WTC11 (cell line): Measurements from ENCODE around the gene UCK2. TPM values are rescaled to one million over a fixed set of nuclear protein-coding genes. Genes with fewer than 3 reads are reported as not detected.

ENCODE experiments used
- ATF6 ChIP-seq: sonication (generic); formaldehyde crosslinking; IDR thresholded peaks from 2 replicates; pipeline ENCODE4 v1.8.1; 2023; ENCODE audit warnings: mild to moderate bottlenecking, missing genetic modification reagents
- CREB1 ChIP-seq: sonication (generic); formaldehyde crosslinking; IDR thresholded peaks from 2 replicates; pipeline ENCODE4 v1.8.0; 2023; ENCODE audit warnings: mild to moderate bottlenecking, missing genetic modification reagents
- CTCF ChIP-seq: fragments of 200-600 bp; IDR thresholded peaks from 2 replicates; pipeline ENCODE4 v1.8.0; 2022; ENCODE audit warnings: antibody characterized with exemption
- HMGA2 ChIP-seq: fragments of 250-450 bp; sonication (Bioruptor Pico); IDR thresholded peaks from 2 replicates; pipeline ENCODE4 v1.4.0; 2021; ENCODE audit warnings: mild to moderate bottlenecking, moderate library complexity
- IRF2 ChIP-seq: sonication (generic); formaldehyde crosslinking; IDR thresholded peaks from 2 replicates; pipeline ENCODE4 v1.8.0; 2022; ENCODE audit warnings: low read depth, missing genetic modification reagents, borderline replicate concordance
- NR2C2 ChIP-seq: sonication (generic); formaldehyde crosslinking; IDR thresholded peaks from 2 replicates; pipeline ENCODE4 v1.8.0; 2022; ENCODE audit warnings: mild to moderate bottlenecking, missing genetic modification reagents
- RORB ChIP-seq: fragments of 250-450 bp; sonication (Bioruptor Pico); IDR thresholded peaks from 2 replicates; pipeline ENCODE4 v1.9.0; 2021; ENCODE audit warnings: mild to moderate bottlenecking
- ZNF532 ChIP-seq: fragments of 250-450 bp; sonication (Bioruptor Pico); IDR thresholded peaks from 2 replicates; pipeline ENCODE4 v1.9.0; 2021; ENCODE audit warnings: mild to moderate bottlenecking, borderline replicate concordance
- total RNA-seq: library from RNA; stranded (reverse); gene quantifications from 3 replicates; pipeline ENCODE4 v1.2.3, GENCODE V29; 2021
- TF ChIP-seq, protein P1 (sequence below): sonication (generic); formaldehyde crosslinking; IDR thresholded peaks from 2 replicates; pipeline ENCODE4 v1.8.0; 2022; ENCODE audit warnings: mild to moderate bottlenecking, missing genetic modification reagents
- TF ChIP-seq, protein P2 (sequence below): fragments of 250-450 bp; sonication (Bioruptor Pico); conservative IDR thresholded peaks from 2 replicates; pipeline ENCODE4 v1.9.0; 2021; ENCODE audit warnings: mild to moderate bottlenecking
- TF ChIP-seq, protein P3 (sequence below): fragments of 250-450 bp; sonication (Bioruptor Pico); IDR thresholded peaks from 2 replicates; pipeline ENCODE4 v1.9.0; 2021; ENCODE audit warnings: mild to moderate bottlenecking
- TF ChIP-seq, protein P4 (sequence below): sonication (generic); formaldehyde crosslinking; IDR thresholded peaks from 2 replicates; pipeline ENCODE4 v1.8.1; 2023; ENCODE audit warnings: mild to moderate bottlenecking, missing genetic modification reagents

UCK2 gene
- total RNA-seq, 1 experiment from 2014 or later = 85.7 TPM

GRCh38 chr1:165834881-165835280 is 7.5 kb downstream of the UCK2 start (continued):
- TF ChIP-seq ZNF532 (CRISPR knock-in tag) (no peak), CREB1 (CRISPR knock-in tag) (no peak), HMGA2 (CRISPR knock-in tag) (no peak), RORB (no peak), ATF6 (CRISPR knock-in tag) (no peak), IRF2 (CRISPR knock-in tag) (no peak), CTCF (no peak), NR2C2 (CRISPR knock-in tag) (no peak)
- TF ChIP-seq, protein P1, sequence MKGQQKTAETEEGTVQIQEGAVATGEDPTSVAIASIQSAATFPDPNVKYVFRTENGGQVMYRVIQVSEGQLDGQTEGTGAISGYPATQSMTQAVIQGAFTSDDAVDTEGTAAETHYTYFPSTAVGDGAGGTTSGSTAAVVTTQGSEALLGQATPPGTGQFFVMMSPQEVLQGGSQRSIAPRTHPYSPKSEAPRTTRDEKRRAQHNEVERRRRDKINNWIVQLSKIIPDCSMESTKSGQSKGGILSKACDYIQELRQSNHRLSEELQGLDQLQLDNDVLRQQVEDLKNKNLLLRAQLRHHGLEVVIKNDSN (CRISPR knock-in tag) = no peak
- TF ChIP-seq, protein P2, sequence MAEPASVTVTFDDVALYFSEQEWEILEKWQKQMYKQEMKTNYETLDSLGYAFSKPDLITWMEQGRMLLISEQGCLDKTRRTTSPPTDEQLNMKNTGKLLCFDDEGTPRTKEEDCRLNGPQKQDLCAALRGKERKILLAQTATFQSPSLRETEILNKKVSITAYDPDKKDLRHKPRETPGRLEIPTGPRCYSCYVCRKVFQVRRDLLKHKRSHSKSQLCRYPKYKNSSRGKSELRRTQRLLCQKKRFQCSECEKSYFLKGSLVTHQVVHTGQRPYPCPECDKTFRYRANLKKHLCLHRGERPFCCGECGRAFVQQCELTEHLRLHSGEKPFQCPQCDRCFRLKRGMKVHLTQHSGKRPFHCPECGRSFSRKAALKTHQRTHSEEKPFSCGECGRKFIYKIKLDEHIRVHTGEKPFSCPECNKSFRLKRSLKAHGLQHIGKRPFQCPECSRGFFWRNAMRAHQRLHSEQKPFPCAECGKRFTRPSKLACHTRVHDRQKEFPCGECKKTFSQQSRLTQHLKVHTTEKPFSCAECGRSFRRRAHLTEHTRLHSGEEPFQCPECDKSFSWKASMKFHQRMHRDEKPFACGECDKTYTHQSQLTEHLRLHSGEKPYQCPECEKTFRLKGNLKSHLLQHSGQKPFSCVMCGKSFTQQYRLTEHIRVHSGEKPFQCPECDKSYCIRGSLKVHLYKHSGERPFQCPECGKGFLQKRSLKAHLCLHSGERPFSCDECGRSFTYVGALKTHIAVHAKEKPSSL (CRISPR knock-in tag) = no peak
- TF ChIP-seq, protein P3, sequence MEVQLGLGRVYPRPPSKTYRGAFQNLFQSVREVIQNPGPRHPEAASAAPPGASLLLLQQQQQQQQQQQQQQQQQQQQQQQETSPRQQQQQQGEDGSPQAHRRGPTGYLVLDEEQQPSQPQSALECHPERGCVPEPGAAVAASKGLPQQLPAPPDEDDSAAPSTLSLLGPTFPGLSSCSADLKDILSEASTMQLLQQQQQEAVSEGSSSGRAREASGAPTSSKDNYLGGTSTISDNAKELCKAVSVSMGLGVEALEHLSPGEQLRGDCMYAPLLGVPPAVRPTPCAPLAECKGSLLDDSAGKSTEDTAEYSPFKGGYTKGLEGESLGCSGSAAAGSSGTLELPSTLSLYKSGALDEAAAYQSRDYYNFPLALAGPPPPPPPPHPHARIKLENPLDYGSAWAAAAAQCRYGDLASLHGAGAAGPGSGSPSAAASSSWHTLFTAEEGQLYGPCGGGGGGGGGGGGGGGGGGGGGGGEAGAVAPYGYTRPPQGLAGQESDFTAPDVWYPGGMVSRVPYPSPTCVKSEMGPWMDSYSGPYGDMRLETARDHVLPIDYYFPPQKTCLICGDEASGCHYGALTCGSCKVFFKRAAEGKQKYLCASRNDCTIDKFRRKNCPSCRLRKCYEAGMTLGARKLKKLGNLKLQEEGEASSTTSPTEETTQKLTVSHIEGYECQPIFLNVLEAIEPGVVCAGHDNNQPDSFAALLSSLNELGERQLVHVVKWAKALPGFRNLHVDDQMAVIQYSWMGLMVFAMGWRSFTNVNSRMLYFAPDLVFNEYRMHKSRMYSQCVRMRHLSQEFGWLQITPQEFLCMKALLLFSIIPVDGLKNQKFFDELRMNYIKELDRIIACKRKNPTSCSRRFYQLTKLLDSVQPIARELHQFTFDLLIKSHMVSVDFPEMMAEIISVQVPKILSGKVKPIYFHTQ = no peak
- TF ChIP-seq, protein P4, sequence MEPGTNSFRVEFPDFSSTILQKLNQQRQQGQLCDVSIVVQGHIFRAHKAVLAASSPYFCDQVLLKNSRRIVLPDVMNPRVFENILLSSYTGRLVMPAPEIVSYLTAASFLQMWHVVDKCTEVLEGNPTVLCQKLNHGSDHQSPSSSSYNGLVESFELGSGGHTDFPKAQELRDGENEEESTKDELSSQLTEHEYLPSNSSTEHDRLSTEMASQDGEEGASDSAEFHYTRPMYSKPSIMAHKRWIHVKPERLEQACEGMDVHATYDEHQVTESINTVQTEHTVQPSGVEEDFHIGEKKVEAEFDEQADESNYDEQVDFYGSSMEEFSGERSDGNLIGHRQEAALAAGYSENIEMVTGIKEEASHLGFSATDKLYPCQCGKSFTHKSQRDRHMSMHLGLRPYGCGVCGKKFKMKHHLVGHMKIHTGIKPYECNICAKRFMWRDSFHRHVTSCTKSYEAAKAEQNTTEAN = no peak
